Heart left ventricle (tissue), 13 donors: ENCODE measurements around the gene TMEM179.

Experiments
- POLR2A ChIP-seq, 2 donors: fragments of 450-650 bp; IDR thresholded peaks; one replicate each; pipeline ENCODE4 v1.6.1; 2017; ENCODE audit warnings: antibody characterized with exemption in 2 of 2, mild to moderate bottlenecking in 2 of 2, moderate library complexity in 2 of 2
- TF ChIP-seq, protein P1 (sequence below), 12 donors: fragments of 200-600 bp; sonication (generic) in 4 of 12; IDR thresholded peaks; one replicate each; pipeline versions ENCODE4 v1.5.0 to v1.8.0; 2018 to 2022; ENCODE audit warnings: antibody characterized with exemption in 12 of 12, mild to moderate bottlenecking in 5 of 12
- donor health status: ischemic (EF 13 %, LVEDD 7.1; RV severe dilation, severe dysfunction).
- donor health status: DM: no; HTN: yes; CAD: no.
- donor health status: DM: no; HTN: no; CAD: no.
- donor health status: ischemic (EF 25% LVEDD 6.9; RV normal size, moderate dysfunction).
- donor health status: ischemic (EF 25% LVEDD 5.7; RV mildly dilated, moderate dysfunction).
- donor health status: ischemic (EF 35%, LVEDD 5.7; RV mildly dilated, moderate dysfunction).
- donor health status: nonischemic (EF 11% LVEDD 7.7; RV severe dilation, severe dysfunction).
- donor health status: DM: yes; HTN: yes; CAD: no.
- donor health status: PGD.
- donor health status: ischemic (EF 29% LVEDD 5.4; RV normal size, mild dysfunction).
- donor health status: nonischemic (EF 23%, LVEDD 6.1; RV moderate dilation, normal function).

DNA sequence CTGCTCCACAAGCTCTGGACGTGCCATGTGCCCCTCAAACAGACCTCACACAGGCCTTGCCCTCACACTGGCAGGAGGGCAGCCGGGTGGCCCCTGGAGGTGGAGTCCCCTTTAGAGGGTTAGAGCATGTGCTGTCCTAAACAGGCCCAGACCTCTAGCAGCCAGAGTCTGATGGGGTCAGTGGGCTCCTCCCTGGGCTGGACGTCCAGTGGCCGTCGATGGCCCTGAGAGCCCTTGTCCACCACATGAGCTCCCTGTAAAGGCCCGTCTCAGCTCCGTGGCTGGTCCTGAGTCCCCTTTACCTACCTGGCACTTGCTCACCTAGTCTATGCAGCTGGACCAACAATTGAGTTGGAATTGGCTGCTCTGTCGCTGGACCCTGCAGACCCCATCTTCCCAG, 3.8 kb downstream of the TMEM179 start:
- TF ChIP-seq, protein P1, sequence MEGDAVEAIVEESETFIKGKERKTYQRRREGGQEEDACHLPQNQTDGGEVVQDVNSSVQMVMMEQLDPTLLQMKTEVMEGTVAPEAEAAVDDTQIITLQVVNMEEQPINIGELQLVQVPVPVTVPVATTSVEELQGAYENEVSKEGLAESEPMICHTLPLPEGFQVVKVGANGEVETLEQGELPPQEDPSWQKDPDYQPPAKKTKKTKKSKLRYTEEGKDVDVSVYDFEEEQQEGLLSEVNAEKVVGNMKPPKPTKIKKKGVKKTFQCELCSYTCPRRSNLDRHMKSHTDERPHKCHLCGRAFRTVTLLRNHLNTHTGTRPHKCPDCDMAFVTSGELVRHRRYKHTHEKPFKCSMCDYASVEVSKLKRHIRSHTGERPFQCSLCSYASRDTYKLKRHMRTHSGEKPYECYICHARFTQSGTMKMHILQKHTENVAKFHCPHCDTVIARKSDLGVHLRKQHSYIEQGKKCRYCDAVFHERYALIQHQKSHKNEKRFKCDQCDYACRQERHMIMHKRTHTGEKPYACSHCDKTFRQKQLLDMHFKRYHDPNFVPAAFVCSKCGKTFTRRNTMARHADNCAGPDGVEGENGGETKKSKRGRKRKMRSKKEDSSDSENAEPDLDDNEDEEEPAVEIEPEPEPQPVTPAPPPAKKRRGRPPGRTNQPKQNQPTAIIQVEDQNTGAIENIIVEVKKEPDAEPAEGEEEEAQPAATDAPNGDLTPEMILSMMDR (IDR thresholded peaks at IDR 0.05) = no peak
- no peak for TF ChIP-seq POLR2A (IDR thresholded peaks at IDR 0.05)
